Lower lobe of right lung (tissue), 2 donors: ENCODE results near the gene CACNA1D. TPM values are rescaled to one million over a fixed set of nuclear protein-coding genes. Genes with fewer than 3 reads are reported as not detected.
A peak's percentile ranks its signal among the peaks of the same experiment; 100 is the strongest.

Experiments used
- ATAC-seq, 2 donors: fragments of 200-7000 bp; cut with Tn5 transposase; one replicate each; pipeline ENCODE4 v1.9.1; 2020 to 2022; ENCODE audit warnings: mild to moderate bottlenecking in 2 of 2, moderate library complexity in 2 of 2
- DNase-seq: peaks from one replicate; pipeline ENCODE4 v3.0.0-alpha.2; 2020
- H3K27ac ChIP-seq: fragments of 200-600 bp; one replicate; pipeline ENCODE4 v1.8.0; 2022
- H3K27me3 ChIP-seq: fragments of 200-600 bp; one replicate; pipeline ENCODE4 v1.8.0; 2022; ENCODE audit warnings: low read depth
- H3K36me3 ChIP-seq: fragments of 200-600 bp; one replicate; pipeline ENCODE4 v1.8.0; 2022; ENCODE audit warnings: mild to moderate bottlenecking
- H3K4me1 ChIP-seq: fragments of 200-600 bp; one replicate; pipeline ENCODE4 v1.8.0; 2022
- H3K4me3 ChIP-seq: fragments of 200-600 bp; one replicate; pipeline ENCODE4 v1.8.0; 2022; ENCODE audit warnings: mild to moderate bottlenecking
- H3K9me3 ChIP-seq: fragments of 200-600 bp; one replicate; pipeline ENCODE4 v1.8.0; 2022
- intact Hi-C: fragments of 100-400 bp; cut with DNase I; formaldehyde crosslinking; loops from one replicate; pipeline ENCODE4 v1.11.0; 2022
- total RNA-seq: library from RNA; stranded (reverse); fragmentation: NEBNext Ultra II Directional; extraction: Animal tissue kit (Norgen Biotek cat#: 25700); gene quantifications from one replicate; pipeline ENCODE4 v1.2.1, GENCODE V29; 2021
- TF ChIP-seq, protein P1 (sequence below): fragments of 200-600 bp; IDR thresholded peaks from one replicate; pipeline ENCODE4 v1.8.0; 2022; ENCODE audit warnings: antibody characterized with exemption, mild to moderate bottlenecking
- donor health status: DM: no; HTN: yes; CAD: no; lungs with severe emphysema.

The CACNA1D gene
- total RNA-seq, 1 donor from 2014 or later = 33.6 TPM

DNA sequence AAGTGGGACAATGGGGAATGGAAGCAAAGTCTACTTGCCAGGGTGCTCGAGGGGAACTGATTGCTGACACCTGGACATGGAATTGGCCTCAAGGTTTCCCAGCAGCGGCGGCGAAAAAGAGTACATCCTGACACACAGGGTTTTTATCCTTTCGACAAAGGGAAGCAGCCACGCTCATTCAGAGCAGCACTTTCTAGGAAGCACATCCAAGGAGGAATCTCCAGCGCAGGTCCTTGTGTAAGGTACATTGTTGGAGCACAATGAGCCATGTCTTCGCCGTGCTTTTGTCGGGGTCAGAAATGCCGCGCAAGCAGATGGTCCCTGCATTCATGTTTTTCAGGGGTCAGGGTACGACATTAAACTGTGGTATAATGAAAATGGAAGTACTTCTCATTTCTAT is 16.8 kb downstream of the CACNA1D start:
- TF ChIP-seq, protein P1, sequence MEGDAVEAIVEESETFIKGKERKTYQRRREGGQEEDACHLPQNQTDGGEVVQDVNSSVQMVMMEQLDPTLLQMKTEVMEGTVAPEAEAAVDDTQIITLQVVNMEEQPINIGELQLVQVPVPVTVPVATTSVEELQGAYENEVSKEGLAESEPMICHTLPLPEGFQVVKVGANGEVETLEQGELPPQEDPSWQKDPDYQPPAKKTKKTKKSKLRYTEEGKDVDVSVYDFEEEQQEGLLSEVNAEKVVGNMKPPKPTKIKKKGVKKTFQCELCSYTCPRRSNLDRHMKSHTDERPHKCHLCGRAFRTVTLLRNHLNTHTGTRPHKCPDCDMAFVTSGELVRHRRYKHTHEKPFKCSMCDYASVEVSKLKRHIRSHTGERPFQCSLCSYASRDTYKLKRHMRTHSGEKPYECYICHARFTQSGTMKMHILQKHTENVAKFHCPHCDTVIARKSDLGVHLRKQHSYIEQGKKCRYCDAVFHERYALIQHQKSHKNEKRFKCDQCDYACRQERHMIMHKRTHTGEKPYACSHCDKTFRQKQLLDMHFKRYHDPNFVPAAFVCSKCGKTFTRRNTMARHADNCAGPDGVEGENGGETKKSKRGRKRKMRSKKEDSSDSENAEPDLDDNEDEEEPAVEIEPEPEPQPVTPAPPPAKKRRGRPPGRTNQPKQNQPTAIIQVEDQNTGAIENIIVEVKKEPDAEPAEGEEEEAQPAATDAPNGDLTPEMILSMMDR = no peak
- Histone ChIP-seq H3K27ac (no peak overlapping the region), H3K4me1 (no peaks in the 10 kb centered on the region), H3K27me3 (no peaks in the 10 kb centered on the region), H3K36me3 (no peaks in the 10 kb centered on the region), H3K9me3 (no peaks in the 10 kb centered on the region), H3K4me3 (no peak overlapping the region)
- ATAC-seq = no peak
- intact Hi-C loops = no loop called here
- no peak for DNase-seq

DNA sequence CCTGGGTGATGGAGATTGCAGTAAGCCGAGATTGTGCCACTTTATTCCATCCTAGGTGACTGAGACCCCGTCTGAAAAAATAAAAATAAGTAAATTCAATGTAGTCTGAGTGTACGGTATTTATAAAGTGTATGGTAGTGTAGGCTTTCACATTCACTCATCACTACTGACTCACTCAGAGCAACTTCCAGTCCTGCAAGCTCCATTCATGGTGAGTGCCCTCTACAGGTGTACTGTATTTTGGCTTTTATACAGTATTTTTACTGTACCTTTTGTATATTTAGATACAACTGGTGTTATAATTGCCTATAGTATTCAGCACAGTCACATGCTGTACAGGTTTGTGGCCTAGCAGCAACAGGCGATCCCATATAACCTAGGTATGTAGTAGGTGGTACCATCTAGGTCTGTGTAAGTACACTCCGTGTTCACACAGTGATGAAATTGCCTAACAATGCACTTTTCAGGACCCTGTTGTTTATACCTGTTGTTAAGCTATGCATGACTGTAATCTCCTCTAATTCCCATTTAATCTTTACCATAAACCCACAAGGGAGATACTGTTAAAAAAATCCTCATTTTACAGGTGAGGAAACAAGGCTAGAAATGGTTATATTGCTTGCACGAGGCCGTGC is 19.3 kb downstream of the CACNA1D start:
- intact Hi-C loops = no loop called here
- ATAC-seq (no peak), DNase-seq (no peak)
- Histone ChIP-seq H3K27ac (no peak overlapping the region), H3K4me3 (no peak overlapping the region), H3K4me1 (peaks cover 11% of the 10 kb centered on the region), H3K27me3 (no peaks in the 10 kb centered on the region), H3K36me3 (no peaks in the 10 kb centered on the region), H3K9me3 (no peaks in the 10 kb centered on the region)
- TF ChIP-seq, protein P1 = peak; percentile 10

DNA sequence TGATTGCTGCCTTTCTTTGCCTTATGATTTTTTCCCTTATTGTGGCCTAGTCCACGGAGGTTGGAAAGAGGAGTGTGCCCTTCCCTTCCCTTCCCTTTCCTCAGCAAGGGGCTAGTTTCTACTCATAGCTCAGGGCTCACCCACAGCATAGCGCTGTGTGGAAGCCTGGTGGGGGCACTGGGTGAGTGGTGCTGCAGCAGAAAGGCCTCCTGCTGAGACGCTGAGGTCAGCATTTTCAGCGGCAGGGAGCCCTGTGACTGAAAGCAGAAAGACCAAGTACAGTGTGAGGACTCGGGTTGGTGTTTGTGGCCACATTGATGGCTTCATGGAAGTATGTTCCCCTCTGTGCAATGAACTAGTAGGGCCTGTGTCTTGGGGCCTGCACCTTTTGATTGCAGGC is 21.9 kb downstream of the CACNA1D start:
- TF ChIP-seq, protein P1 = no peak
- Histone ChIP-seq H3K27ac (no peak overlapping the region), H3K36me3 (no peaks in the 10 kb centered on the region), H3K9me3 (no peaks in the 10 kb centered on the region), H3K27me3 (no peaks in the 10 kb centered on the region), H3K4me3 (no peak overlapping the region), H3K4me1 (peaks cover 19% of the 10 kb centered on the region)
- no peak for DNase-seq
- intact Hi-C loops = no loop called here
- ATAC-seq = no peak

DNA sequence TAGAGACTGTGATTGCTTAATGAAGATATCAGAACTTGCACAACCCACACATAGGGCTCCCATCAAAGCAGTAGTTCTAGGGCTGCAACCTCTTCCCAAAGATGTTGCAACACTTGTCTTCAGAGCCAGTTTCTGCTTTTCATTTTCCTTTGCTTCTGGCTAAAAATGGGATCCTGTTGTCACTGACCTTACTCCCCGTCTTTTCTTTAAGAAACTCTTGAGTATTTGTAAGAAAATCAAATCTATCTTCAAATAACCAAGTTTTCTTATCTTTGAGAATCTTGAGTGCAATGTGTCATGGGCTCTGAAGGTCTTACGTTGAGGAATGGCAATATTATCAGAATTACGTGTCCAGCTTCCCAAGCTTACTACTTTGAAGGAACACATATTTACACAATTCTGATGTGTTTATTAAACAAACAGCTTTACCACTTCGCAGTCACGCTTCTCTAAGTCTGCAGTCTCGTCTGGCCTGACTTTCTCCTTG is 24.1 kb downstream of the CACNA1D start:
- Histone ChIP-seq H3K9me3 (no peaks in the 10 kb centered on the region), H3K4me3 (no peak overlapping the region), H3K27ac (peak overlapping the region; percentile 4), H3K36me3 (no peaks in the 10 kb centered on the region), H3K4me1 (peaks cover 26% of the 10 kb centered on the region), H3K27me3 (no peaks in the 10 kb centered on the region)
- ATAC-seq (peak; percentile 67 to 74), DNase-seq (no peak)
- TF ChIP-seq, protein P1 = no peak
- intact Hi-C loops = no loop called here

DNA sequence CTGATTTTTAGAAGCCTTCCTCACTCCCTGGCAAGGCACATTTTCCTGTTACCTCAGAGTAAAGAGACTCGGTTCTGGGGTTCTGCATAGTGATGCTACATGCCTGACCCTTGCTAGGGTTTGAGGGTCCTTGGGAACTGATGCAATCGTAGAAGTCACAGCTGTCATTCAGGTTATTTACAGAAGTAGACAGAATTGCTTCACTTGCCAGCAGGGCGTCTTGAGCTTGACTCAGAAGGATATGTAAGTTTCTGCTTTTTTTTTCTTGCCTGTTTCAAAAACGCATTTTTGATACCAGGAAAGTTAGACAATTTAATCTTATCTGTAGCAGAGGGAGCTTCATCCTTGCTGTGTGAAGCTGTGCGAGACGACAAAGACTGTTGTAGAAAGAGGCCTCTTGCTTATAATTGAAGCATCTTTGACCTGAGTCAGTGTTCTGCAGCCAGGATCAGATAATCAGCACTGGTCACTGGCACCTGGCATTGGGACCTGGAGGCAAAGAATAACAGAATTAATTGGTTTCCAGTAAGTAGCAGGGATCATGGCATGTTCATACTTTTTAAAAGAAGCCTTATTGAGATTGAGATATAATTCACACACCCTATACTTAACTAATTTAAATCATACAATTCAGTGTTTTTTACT is 24.8 kb downstream of the CACNA1D start:
- peak overlapping the region; percentile 4 for H3K27ac ChIP-seq

More for the DNA sequence above, 24.8 kb downstream of the CACNA1D start:
- no peak overlapping the region for H3K4me3 ChIP-seq
- ATAC-seq (peak in 1 of 2 donors; percentile 44), DNase-seq (no peak)
- peaks cover 27% of the 10 kb centered on the region for H3K4me1 ChIP-seq
- H3K27me3 ChIP-seq = no peaks in the 10 kb centered on the region
- intact Hi-C loops = no loop called here
- no peaks in the 10 kb centered on the region for H3K36me3 ChIP-seq
- TF ChIP-seq, protein P1 = no peak
- H3K9me3 ChIP-seq = no peaks in the 10 kb centered on the region
